ENCODE results near the gene CCSER1. TPM values are rescaled to one million over a fixed set of nuclear protein-coding genes. Genes with fewer than 3 reads are reported as not detected.

CCSER1 gene
- total and polyA plus RNA-seq, 2 donors (not counting 1 experiment from before 2014, with no cell fraction given): 10.7 to 39.5 TPM

DNA sequence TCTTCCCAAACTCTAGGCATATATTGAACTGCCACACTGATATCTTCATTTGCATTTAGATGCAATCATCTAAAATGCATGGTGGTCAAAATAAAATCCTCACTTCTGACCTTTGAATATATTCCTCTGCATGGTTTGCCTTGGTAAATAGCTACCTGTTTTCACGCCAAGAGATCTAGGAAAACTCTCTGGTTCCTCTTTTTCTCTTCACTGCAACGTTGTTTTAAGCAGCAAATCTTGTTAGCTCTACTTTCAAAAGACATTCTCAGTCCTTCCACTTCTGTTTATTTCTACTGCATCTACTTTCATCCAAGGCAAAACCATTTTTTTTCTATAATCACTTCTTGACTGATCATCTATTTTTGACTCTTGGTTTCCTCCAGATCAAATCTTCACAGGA is 1174.9 kb downstream of the CCSER1 start:
- 67% methylated on average over 1 of the region's 2 CpGs for WGBS (ENCODE audit: insufficient coverage)
- Histone ChIP-seq H3K36me3 (replicated peaks in 1 of 2; ENCODE audit: control extremely low read depth in 1 of 2, control insufficient read depth in 1 of 2, extremely low read depth in 1 of 2, insufficient read depth in 2 of 2, low read length in 1 of 2) (no peaks in the 10 kb centered on the region), H3K4me1 (ENCODE audit: control insufficient read depth in 2 of 2, insufficient read depth in 2 of 2, low read length in 2 of 2) (no peaks in the 10 kb centered on the region), H3K27me3 (replicated peaks in 1 of 4; ENCODE audit: control extremely low read depth in 1 of 4, control insufficient read depth in 3 of 4, insufficient read depth in 4 of 4, low read length in 3 of 4) (no peaks in the 10 kb centered on the region), H4K20me1 (ENCODE audit: control insufficient read depth, insufficient read depth, low read length, poor library complexity, severe bottlenecking) (no peaks in the 10 kb centered on the region), H3K27ac (ENCODE audit: low read length in 2 of 2) (no peak overlapping the region), H3K4me2 (replicated peaks; ENCODE audit: low read depth, low read length, poor library complexity, severe bottlenecking) (no peak overlapping the region), H3K79me2 (ENCODE audit: control insufficient read depth, insufficient read depth, low read length) (no peaks in the 10 kb centered on the region), H2AFZ (ENCODE audit: insufficient read depth, low read depth, low read length, poor library complexity, severe bottlenecking) (no peak overlapping the region), H3K9ac (ENCODE audit: low read length) (no peak overlapping the region), H3K9me3 (ENCODE audit: control extremely low read depth in 1 of 3, control insufficient read depth in 2 of 3, insufficient read depth in 1 of 3, low read length in 2 of 3) (no peaks in the 10 kb centered on the region), H3K4me3 (ENCODE audit: control extremely low read depth in 1 of 5, extremely low read depth in 1 of 5, insufficient read depth in 1 of 5, low read depth in 2 of 5, low read length in 4 of 5) (no peak overlapping the region)
- ChIA-PET POLR2A (no interaction called here), CTCF (no interaction called here)
- intact Hi-C loops (cut with micrococcal nuclease): no loop called here
- no peak for TF ChIP-seq EZH2 (IDR thresholded peaks at IDR 0.05; ENCODE audit: borderline replicate concordance, insufficient read depth, low read depth, low read length, poor library complexity, severe bottlenecking)
- TF ChIP-seq, protein P1, sequence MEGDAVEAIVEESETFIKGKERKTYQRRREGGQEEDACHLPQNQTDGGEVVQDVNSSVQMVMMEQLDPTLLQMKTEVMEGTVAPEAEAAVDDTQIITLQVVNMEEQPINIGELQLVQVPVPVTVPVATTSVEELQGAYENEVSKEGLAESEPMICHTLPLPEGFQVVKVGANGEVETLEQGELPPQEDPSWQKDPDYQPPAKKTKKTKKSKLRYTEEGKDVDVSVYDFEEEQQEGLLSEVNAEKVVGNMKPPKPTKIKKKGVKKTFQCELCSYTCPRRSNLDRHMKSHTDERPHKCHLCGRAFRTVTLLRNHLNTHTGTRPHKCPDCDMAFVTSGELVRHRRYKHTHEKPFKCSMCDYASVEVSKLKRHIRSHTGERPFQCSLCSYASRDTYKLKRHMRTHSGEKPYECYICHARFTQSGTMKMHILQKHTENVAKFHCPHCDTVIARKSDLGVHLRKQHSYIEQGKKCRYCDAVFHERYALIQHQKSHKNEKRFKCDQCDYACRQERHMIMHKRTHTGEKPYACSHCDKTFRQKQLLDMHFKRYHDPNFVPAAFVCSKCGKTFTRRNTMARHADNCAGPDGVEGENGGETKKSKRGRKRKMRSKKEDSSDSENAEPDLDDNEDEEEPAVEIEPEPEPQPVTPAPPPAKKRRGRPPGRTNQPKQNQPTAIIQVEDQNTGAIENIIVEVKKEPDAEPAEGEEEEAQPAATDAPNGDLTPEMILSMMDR (IDR thresholded peaks at IDR 0.05): no peak
- Mint-ChIP-seq H3K4me3 (no peak overlapping the region), H3K9me3 (ENCODE audit: insufficient read depth) (peaks cover 2% of the 10 kb centered on the region), H3K27ac (no peak overlapping the region), H3K27me3 (no peaks in the 10 kb centered on the region), H3K4me1 (no peaks in the 10 kb centered on the region)
- ATAC-seq (ENCODE audit: low read depth) (no peak), DNase-seq (no peak)

DNA sequence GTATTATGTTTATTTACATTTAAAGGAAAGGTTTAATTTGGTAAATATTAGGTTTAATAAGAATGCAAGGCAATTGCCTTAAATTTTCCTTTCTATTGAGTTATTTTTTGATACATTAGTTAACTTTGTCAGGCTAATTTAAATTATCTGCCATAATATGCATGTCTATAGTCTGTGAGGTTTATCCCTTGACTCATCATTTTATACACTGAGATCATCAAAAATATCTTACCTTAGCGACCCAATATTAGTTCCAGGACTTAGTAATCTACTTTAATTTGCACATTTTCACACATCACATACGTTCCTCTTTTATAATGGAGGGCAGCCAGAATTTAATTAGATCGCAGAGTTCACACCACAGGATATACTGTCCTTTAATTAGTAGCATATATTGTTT is 1177.1 kb downstream of the CCSER1 start:
- intact Hi-C loops (cut with micrococcal nuclease): no loop called here
- CTCF ChIA-PET: no interaction called here
- WGBS (ENCODE audit: insufficient coverage): no CpG with 5 or more reads among the region's 3 CpGs

More for the DNA sequence above, 1177.1 kb downstream of the CCSER1 start:
- no peak for DNase-seq
- Histone ChIP-seq H3K4me3 (ENCODE audit: control extremely low read depth in 1 of 5, extremely low read depth in 1 of 5, insufficient read depth in 1 of 5, low read depth in 2 of 5, low read length in 4 of 5) (no peak overlapping the region), H3K27me3 (replicated peaks in 1 of 4; ENCODE audit: control extremely low read depth in 1 of 4, control insufficient read depth in 3 of 4, insufficient read depth in 4 of 4, low read length in 3 of 4) (no peaks in the 10 kb centered on the region), H2AFZ (ENCODE audit: insufficient read depth, low read depth, low read length, poor library complexity, severe bottlenecking) (no peak overlapping the region), H4K20me1 (ENCODE audit: control insufficient read depth, insufficient read depth, low read length, poor library complexity, severe bottlenecking) (no peaks in the 10 kb centered on the region), H3K9ac (ENCODE audit: low read length) (no peak overlapping the region), H3K4me2 (replicated peaks; ENCODE audit: low read depth, low read length, poor library complexity, severe bottlenecking) (no peak overlapping the region), H3K27ac (ENCODE audit: low read length in 2 of 2) (no peak overlapping the region), H3K36me3 (replicated peaks in 1 of 2; ENCODE audit: control extremely low read depth in 1 of 2, control insufficient read depth in 1 of 2, extremely low read depth in 1 of 2, insufficient read depth in 2 of 2, low read length in 1 of 2) (no peaks in the 10 kb centered on the region), H3K4me1 (ENCODE audit: control insufficient read depth in 2 of 2, insufficient read depth in 2 of 2, low read length in 2 of 2) (no peaks in the 10 kb centered on the region), H3K9me3 (ENCODE audit: control extremely low read depth in 1 of 3, control insufficient read depth in 2 of 3, insufficient read depth in 1 of 3, low read length in 2 of 3) (no peaks in the 10 kb centered on the region), H3K79me2 (ENCODE audit: control insufficient read depth, insufficient read depth, low read length) (no peaks in the 10 kb centered on the region)
- TF ChIP-seq EZH2 (IDR thresholded peaks at IDR 0.05; ENCODE audit: borderline replicate concordance, insufficient read depth, low read depth, low read length, poor library complexity, severe bottlenecking): no peak
- TF ChIP-seq, protein P1 (IDR thresholded peaks at IDR 0.05): no peak
- H3K9me3 Mint-ChIP-seq (ENCODE audit: insufficient read depth): peaks cover 2% of the 10 kb centered on the region
- POLR2A ChIA-PET: no interaction called here
- ATAC-seq (ENCODE audit: low read depth): no peak
- no peaks in the 10 kb centered on the region for H3K4me1 Mint-ChIP-seq
- H3K27ac Mint-ChIP-seq: no peak overlapping the region
- no peaks in the 10 kb centered on the region for H3K27me3 Mint-ChIP-seq
- H3K4me3 Mint-ChIP-seq: no peak overlapping the region

All from B cell (primary cell).